ENCODE data around the gene GRK3. TPM values are rescaled to one million over a fixed set of nuclear protein-coding genes. Genes with fewer than 3 reads are reported as not detected.

Gene GRK3
- total and polyA plus RNA-seq, 2 of the 4 experiments (the other 2 are of a cell fraction), result 0.58 to 1.6 TPM

- Histone ChIP-seq H2BK15ac (ENCODE audit: low read depth, low read length) (no peak overlapping the region), H3K79me1 (ENCODE audit: low read depth in 1 of 2, low read length in 2 of 2) (no peaks in the 10 kb centered on the region), H2AK9ac (replicated peaks; ENCODE audit: low read depth, low read length, poor library complexity) (no peak overlapping the region), H4K5ac (ENCODE audit: low read depth, low read length) (no peak overlapping the region), H3K4me3 (ENCODE audit: insufficient read depth, low read depth, low read length) (no peak overlapping the region), H4K91ac (ENCODE audit: insufficient read depth, low read depth, low read length) (no peak overlapping the region), H2BK120ac (ENCODE audit: low read depth, low read length) (no peak overlapping the region), H3K9ac (ENCODE audit: low read depth, low read length) (no peak overlapping the region), H2BK20ac (ENCODE audit: low read depth, low read length) (no peak overlapping the region), H3K4ac (ENCODE audit: low read depth, low read length) (no peak overlapping the region), H3K4me1 (ENCODE audit: control insufficient read depth, insufficient read depth, low read length) (no peaks in the 10 kb centered on the region), H3K56ac (ENCODE audit: extremely low read depth, insufficient read depth, low read length) (no peak overlapping the region), H2AFZ (replicated peaks; ENCODE audit: low read length, poor library complexity) (no peak overlapping the region), H3K27ac (ENCODE audit: insufficient read depth, low read length) (no peak overlapping the region), H2BK5ac (ENCODE audit: low read depth, low read length, poor library complexity, severe bottlenecking) (no peak overlapping the region), H3K18ac (ENCODE audit: low read depth, low read length) (no peak overlapping the region), H3K14ac (replicated peaks; ENCODE audit: low read depth, low read length) (no peak overlapping the region), H3K4me2 (ENCODE audit: low read depth, low read length) (no peak overlapping the region), H3K36me3 (ENCODE audit: control insufficient read depth, insufficient read depth, low read length) (no peaks in the 10 kb centered on the region), H4K20me1 (ENCODE audit: insufficient read depth, low read length) (no peaks in the 10 kb centered on the region), H3K27me3 (ENCODE audit: control insufficient read depth, insufficient read depth, low read length) (peaks cover 22% of the 10 kb centered on the region), H2AK5ac (ENCODE audit: low read depth, low read length) (no peak overlapping the region), H3K9me1 (ENCODE audit: insufficient read depth, low read length) (no peaks in the 10 kb centered on the region), H3K9me3 (ENCODE audit: control insufficient read depth, insufficient read depth, low read length) (no peaks in the 10 kb centered on the region), H3K23ac (ENCODE audit: low read depth, low read length) (no peak overlapping the region), H4K8ac (ENCODE audit: low read depth in 2 of 2, low read length in 2 of 2) (no peak overlapping the region)
- in situ Hi-C loops (cut with MboI; ENCODE audit: low sequenced_read_pairs) (no loop called here), intact Hi-C loops (cut with micrococcal nuclease) (no loop called here), dilution Hi-C loops (cut with HindIII; ENCODE audit: low sequenced_read_pairs, unreplicated experiment) (no loop called here)
- DNase-seq (no peak), ATAC-seq (ENCODE audit: low read depth) (no peak)
- BruUV-seq (replicated peaks), result no TSS peak
- ChIA-PET POLR2A (ENCODE audit: unreplicated experiment) (no interaction called here), CTCF (interaction anchor here (0.6 kb wide), 1 partner anchor 190 kb away, joined by 3 read pairs; no protein-coding TSS in a partner anchor)
- no CpG with 5 or more reads among the region's 1 CpG for WGBS, 2 experiments (ENCODE audit: extremely low coverage in 2 of 2, insufficient read length in 1 of 2)
- TF ChIP-seq RAD21 (IDR thresholded peaks at IDR 0.05; ENCODE audit: low read length) (no peak), BHLHE40 (IDR thresholded peaks at IDR 0.05; ENCODE audit: low read depth, low read length) (no peak), POLR2A (IDR thresholded peaks at IDR 0.05; ENCODE audit: low read depth, low read length) (no peak), NFE2L2 (IDR thresholded peaks at IDR 0.05; ENCODE audit: low read depth, low read length) (no peak), ELK1 (IDR thresholded peaks at IDR 0.05; ENCODE audit: borderline replicate concordance, low read depth, low read length) (no peak), CHD1 (IDR thresholded peaks at IDR 0.05; ENCODE audit: low read depth, low read length) (no peak), CEBPB (IDR thresholded peaks at IDR 0.05; ENCODE audit: low read depth, low read length) (no peak), CTCF (conservative IDR thresholded peaks at IDR 0.05; ENCODE audit: low read depth, low read length) (no peak), USF2 (IDR thresholded peaks at IDR 0.05; ENCODE audit: low read depth, low read length) (no peak), RCOR1 (IDR thresholded peaks at IDR 0.05; ENCODE audit: insufficient replicate concordance, low read length) (no peak), MXI1 (IDR thresholded peaks at IDR 0.05; ENCODE audit: borderline replicate concordance, low read depth, low read length) (no peak), MAZ (IDR thresholded peaks at IDR 0.05; ENCODE audit: borderline replicate concordance, low read depth, low read length) (no peak)
These were observed 2.8 kb downstream of the GRK3 start for GRCh38 chr22:25567251-25567675.

Data from IMR-90 (cell line).